Measurements from ENCODE around the gene UST.

GRCh38 chr6:148971031-148971927 lies 224.4 kb downstream of the UST start:
- TF ChIP-seq CTCF (IDR thresholded peaks at IDR 0.05) (no peak), POLR2A (IDR thresholded peaks at IDR 0.05) (no peak)

Measured in right lobe of liver (tissue), 4 donors.